ENCODE results near the gene BANF2.

DNA sequence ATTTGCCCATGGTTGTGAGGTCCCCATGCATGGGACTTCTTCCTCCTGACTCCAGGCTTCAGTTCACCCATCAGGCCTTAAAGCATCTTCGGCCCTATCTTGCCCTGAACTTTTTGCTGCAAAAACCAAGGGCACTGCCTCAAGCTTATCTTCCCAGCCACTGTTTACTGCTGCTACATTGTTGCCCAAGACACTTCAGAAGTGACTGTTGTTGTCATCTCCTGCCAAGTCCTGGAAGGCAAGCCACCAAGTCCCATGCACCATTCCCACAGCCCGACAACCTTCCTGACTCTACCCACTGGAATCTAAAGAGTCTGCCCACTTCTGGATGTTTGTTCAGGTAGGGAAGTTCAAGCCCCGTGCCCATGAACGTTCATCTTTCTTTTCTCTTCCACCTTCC is 12.4 kb downstream of the BANF2 start:
- TF ChIP-seq, protein P1, sequence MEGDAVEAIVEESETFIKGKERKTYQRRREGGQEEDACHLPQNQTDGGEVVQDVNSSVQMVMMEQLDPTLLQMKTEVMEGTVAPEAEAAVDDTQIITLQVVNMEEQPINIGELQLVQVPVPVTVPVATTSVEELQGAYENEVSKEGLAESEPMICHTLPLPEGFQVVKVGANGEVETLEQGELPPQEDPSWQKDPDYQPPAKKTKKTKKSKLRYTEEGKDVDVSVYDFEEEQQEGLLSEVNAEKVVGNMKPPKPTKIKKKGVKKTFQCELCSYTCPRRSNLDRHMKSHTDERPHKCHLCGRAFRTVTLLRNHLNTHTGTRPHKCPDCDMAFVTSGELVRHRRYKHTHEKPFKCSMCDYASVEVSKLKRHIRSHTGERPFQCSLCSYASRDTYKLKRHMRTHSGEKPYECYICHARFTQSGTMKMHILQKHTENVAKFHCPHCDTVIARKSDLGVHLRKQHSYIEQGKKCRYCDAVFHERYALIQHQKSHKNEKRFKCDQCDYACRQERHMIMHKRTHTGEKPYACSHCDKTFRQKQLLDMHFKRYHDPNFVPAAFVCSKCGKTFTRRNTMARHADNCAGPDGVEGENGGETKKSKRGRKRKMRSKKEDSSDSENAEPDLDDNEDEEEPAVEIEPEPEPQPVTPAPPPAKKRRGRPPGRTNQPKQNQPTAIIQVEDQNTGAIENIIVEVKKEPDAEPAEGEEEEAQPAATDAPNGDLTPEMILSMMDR (IDR thresholded peaks at IDR 0.05): no peak
- TF ChIP-seq EZH2 (IDR thresholded peaks at IDR 0.05): no peak
